HepG2 (cell line): Measurements from ENCODE around the gene XPNPEP1. TPM values are rescaled to one million over a fixed set of nuclear protein-coding genes. Genes with fewer than 3 reads are reported as not detected.
A peak's percentile ranks its signal among the peaks of the same experiment; 100 is the strongest.

Source experiments
- ATAC-seq: fragments of 200-7000 bp; cut with Tn5 transposase; 3 replicates; pipeline ENCODE4 v1.9.1; 2020; ENCODE audit warnings: mild to moderate bottlenecking, moderate library complexity
- BruUV-seq: library from RNA; stranded (reverse); fragments of 400-500 nt; replicated peaks from 2 replicates; lab custom pipeline; 2021; lab: Mats Ljungman, UMichigan
- CTCF ChIA-PET: fragments of 300-600 bp; formaldehyde crosslinking; extraction: SDS; loops from one replicate; lab custom pipeline; 2021; ENCODE audit warnings: low total read pairs, inconsistent platforms, low intra/inter-chr PET ratio; lab: Yijun Ruan, JAX
- POLR2A ChIA-PET: fragments of 350-600 bp; sonication (Branson Sonifier 250); formaldehyde crosslinking; loops from one replicate; lab custom pipeline; 2020; ENCODE audit warnings: antibody characterized with exemption, inconsistent platforms; lab: Yijun Ruan, JAX
- DNase-seq: peaks from one replicate; pipeline ENCODE4 v3.0.0-alpha.2; 2015; ENCODE audit warnings: low spot score
- FAIRE-seq: peaks from 3 replicates; lab custom pipeline; 2011; peaks lifted over from hg19 to GRCh38; lab: Jason Lieb, UNC
- H2AFZ ChIP-seq: one replicate; pipeline ENCODE4 v1.6.1; 2011; ENCODE audit warnings: low read length, inconsistent platforms
- H3K27ac ChIP-seq: fragments of 300-600 bp; 3 replicates; pipeline ENCODE4 v1.8.0; 2011; ENCODE audit warnings: mixed run types, mild to moderate bottlenecking, mixed read lengths, low read length, inconsistent platforms; ENCODE audit not compliant: insufficient read depth; ENCODE audit errors: extremely low read length
- H3K27me3 ChIP-seq, 2 experiments: fragments of 200-600 bp in 1 of 2; 2 replicates in 1 of 2; 3 replicates in 1 of 2; pipeline versions ENCODE4 v1.6.0 to v1.8.0; 2011; ENCODE audit warnings: low read length in 2 of 2, mild to moderate bottlenecking in 2 of 2, moderate library complexity in 2 of 2, inconsistent platforms in 1 of 2; ENCODE audit not compliant: insufficient read depth in 2 of 2, control insufficient read depth in 1 of 2
- H3K36me3 ChIP-seq, 2 experiments: fragments of 200-600 bp in 1 of 2; replicated peaks in 1 of 2; 2 replicates in 1 of 2; 3 replicates in 1 of 2; pipeline versions ENCODE4 v1.5.1 to v1.8.0; 2011; ENCODE audit warnings: low read length in 2 of 2, inconsistent platforms in 1 of 2; ENCODE audit not compliant: insufficient read depth in 2 of 2, control insufficient read depth in 1 of 2
- H3K4me1 ChIP-seq: 2 replicates; pipeline ENCODE4 v1.5.1; 2012; ENCODE audit warnings: low read length, inconsistent platforms; ENCODE audit not compliant: insufficient read depth
- H3K4me2 ChIP-seq: 2 replicates; pipeline ENCODE4 v1.6.0; 2011; ENCODE audit warnings: low read depth, low read length, inconsistent platforms
- H3K4me3 ChIP-seq, 3 experiments: fragments of 200-600 bp in 1 of 3; sonication (generic), shearing (Covaris generic) in 1 of 3; replicated peaks in 1 of 3; 2 replicates each; pipeline ENCODE4 v1.5.1; 2011 to 2016; ENCODE audit warnings: low read length in 3 of 3, inconsistent platforms in 2 of 3, low read depth in 2 of 3, mild to moderate bottlenecking in 2 of 3, control low read depth in 1 of 3, mixed read lengths in 1 of 3; ENCODE audit not compliant: insufficient read depth in 1 of 3
- H3K79me2 ChIP-seq: one replicate; pipeline ENCODE4 v1.6.1; 2011; ENCODE audit warnings: low read length, inconsistent platforms; ENCODE audit not compliant: insufficient read depth
- H3K9ac ChIP-seq: 2 replicates; pipeline ENCODE4 v1.6.0; 2011; ENCODE audit warnings: mild to moderate bottlenecking, low read depth, low read length, inconsistent platforms; ENCODE audit not compliant: insufficient read depth
- H3K9me3 ChIP-seq: 2 replicates; pipeline ENCODE4 v1.5.1; 2012; ENCODE audit warnings: mild to moderate bottlenecking, low read length
- H4K20me1 ChIP-seq: 2 replicates; pipeline ENCODE4 v1.6.0; 2011; ENCODE audit warnings: inconsistent platforms, mild to moderate bottlenecking, low read length, moderate library complexity; ENCODE audit not compliant: insufficient read depth
- ATF7-NPFF ChIP-seq: sonication (generic); formaldehyde crosslinking; IDR thresholded peaks from 2 replicates; pipeline ENCODE4 v1.8.1; 2023; ENCODE audit warnings: mild to moderate bottlenecking, low read depth, missing genetic modification reagents, moderate library complexity
- CREBL2 ChIP-seq: sonication (generic); formaldehyde crosslinking; IDR thresholded peaks from 2 replicates; pipeline ENCODE4 v1.8.1; 2023; ENCODE audit warnings: missing genetic modification reagents, mild to moderate bottlenecking, borderline replicate concordance
- HCFC1 ChIP-seq: fragments of 150-350 bp; IDR thresholded peaks from 2 replicates; pipeline ENCODE4 v1.6.1; 2014; ENCODE audit warnings: low read depth, low read length
- ZNF317 ChIP-seq: sonication (generic); formaldehyde crosslinking; IDR thresholded peaks from 2 replicates; pipeline ENCODE4 v1.5.0; 2020; ENCODE audit warnings: mild to moderate bottlenecking, missing genetic modification reagents
- ZNF335 ChIP-seq: sonication (generic); formaldehyde crosslinking; IDR thresholded peaks from 2 replicates; pipeline ENCODE4 v1.4.0; 2020; ENCODE audit warnings: missing genetic modification reagents
- ZNF496 ChIP-seq: sonication (generic); formaldehyde crosslinking; IDR thresholded peaks from 2 replicates; pipeline ENCODE4 v1.8.1; 2023; ENCODE audit warnings: mild to moderate bottlenecking, moderate library complexity, missing genetic modification reagents; ENCODE audit not compliant: insufficient replicate concordance
- ZNF629 ChIP-seq: sonication (generic); formaldehyde crosslinking; conservative IDR thresholded peaks from 2 replicates; pipeline ENCODE4 v1.5.0; 2020; ENCODE audit warnings: missing genetic modification reagents
- WGBS: methylation state at CpG from one replicate; pipeline ENCODE4 v1.1.6; 2017; ENCODE audit warnings: low lambda C conversion rate; 5-methylcytosine and 5-hydroxymethylcytosine counted together
- in situ Hi-C: cut with HindIII; loops from 2 replicates; pipeline ENCODE4 v1.10.0; 2017; ENCODE audit warnings: low pct_unique_long_range_greater_than_20kb; ENCODE audit not compliant: extremely low pct_ligation_motif_present
- intact Hi-C: fragments of 100-400 bp; cut with micrococcal nuclease; formaldehyde crosslinking; loops from one replicate; pipeline ENCODE4 v1.10.0; 2022; ENCODE audit not compliant: unreplicated experiment
- polyA plus RNA-seq, 8 experiments: library from polyadenylated mRNA; depleted of rRNA in 3 of 8; stranded (reverse) in 7 of 8; unstranded in 1 of 8; fragments of >200 nt; fragmentation: Illumina TruSeq in 4 of 8; extraction: Trizol in 4 of 8; gene quantifications; 2 replicates each; pipeline versions ENCODE4 v1.2.1 to v1.2.3, GENCODE V29; 2011 to 2016; ENCODE audit warnings: low read depth in 4 of 8, missing spikeins in 1 of 8, mixed read lengths in 1 of 8; ENCODE audit not compliant: insufficient read depth in 1 of 8
- total RNA-seq, 5 experiments: library from RNA; depleted of rRNA; stranded (reverse); fragments of >200 nt; fragmentation: Illumina TruSeq; extraction: Trizol; gene quantifications; 2 replicates each; pipeline ENCODE4 v1.2.3, GENCODE V29; 2016; ENCODE audit warnings: low read depth in 1 of 5

The XPNPEP1 gene
- total and polyA plus RNA-seq, 2 of the 13 experiments (the other 11 are each of a cell fraction or from before 2014, with no cell fraction given): 30.3 to 55.5 TPM

GRCh38 chr10:109898007-109898406 is 25.3 kb downstream of the XPNPEP1 start:
- FAIRE-seq (no peak), DNase-seq (no peak)
- ChIA-PET POLR2A (no interaction called here), CTCF (no interaction called here)
- BruUV-seq: no TSS peak
- H3K79me2 ChIP-seq: peaks cover 2% of the 10 kb centered on the region
- no peak overlapping the region for H3K27ac ChIP-seq
- intact Hi-C loops: no loop called here
- no peak overlapping the region for H3K4me2 ChIP-seq
- TF ChIP-seq ZNF335 (no peak), ATF7-NPFF (CRISPR knock-in tag) (no peak), HCFC1 (no peak), ZNF629 (peak; percentile 72; the same call in 1 of the 2 replicates)
- TF ChIP-seq, all 625 proteins: peak for 1
- no peak overlapping the region for H3K9ac ChIP-seq
- H2AFZ ChIP-seq: no peak overlapping the region
- H3K36me3 ChIP-seq: peaks cover 3 to 9% of the 10 kb centered on the region in 2 experiments; a peak in 3 of 5 replicates
- no peaks in the 10 kb centered on the region; a peak in 1 of 5 replicates for H3K27me3 ChIP-seq
- WGBS: 97% methylated on average over 6 of the region's 6 CpGs
- no peaks in the 10 kb centered on the region for H3K9me3 ChIP-seq
- H3K4me1 ChIP-seq: peaks cover 13% of the 10 kb centered on the region
- no peaks in the 10 kb centered on the region for H4K20me1 ChIP-seq
- in situ Hi-C loops: loop anchor here (25.0 kb wide), 1 partner anchor 114 kb away; the partner anchor contains the start of gene ADD3
- no peak for ATAC-seq
- H3K4me3 ChIP-seq: no peak overlapping the region

GRCh38 chr10:109895848-109896247 is 27.5 kb downstream of the XPNPEP1 start:
- Histone ChIP-seq H3K79me2 (no peaks in the 10 kb centered on the region), H3K4me3 (no peak overlapping the region), H3K9me3 (no peaks in the 10 kb centered on the region), H3K36me3 (peaks cover 9 to 17% of the 10 kb centered on the region in 2 experiments; a peak in 4 of 5 replicates), H3K4me2 (no peak overlapping the region), H3K4me1 (peaks cover 13% of the 10 kb centered on the region), H3K27me3 (no peaks in the 10 kb centered on the region), H2AFZ (no peak overlapping the region), H4K20me1 (no peaks in the 10 kb centered on the region), H3K9ac (no peak overlapping the region), H3K27ac (no peak overlapping the region)
- CTCF ChIA-PET: no interaction called here
- POLR2A ChIA-PET: interaction anchor here (0.7 to 1.1 kb wide), 2 partner anchors 113 to 120 kb away, joined by 3 read pairs; no protein-coding TSS in a partner anchor
- DNase-seq: no peak
- intact Hi-C loops (no loop called here), in situ Hi-C loops (loop anchor here (25.0 kb wide), 1 partner anchor 116 kb away; the partner anchor contains the start of gene ADD3)
- TF ChIP-seq CREBL2 (CRISPR knock-in tag) (no peak), ZNF317 (CRISPR knock-in tag) (no peak), ZNF496 (no peak)
- no TSS peak for BruUV-seq
- ATAC-seq: no peak
- no peak for FAIRE-seq
